ENCODE data around the gene ZNF525.

DNA sequence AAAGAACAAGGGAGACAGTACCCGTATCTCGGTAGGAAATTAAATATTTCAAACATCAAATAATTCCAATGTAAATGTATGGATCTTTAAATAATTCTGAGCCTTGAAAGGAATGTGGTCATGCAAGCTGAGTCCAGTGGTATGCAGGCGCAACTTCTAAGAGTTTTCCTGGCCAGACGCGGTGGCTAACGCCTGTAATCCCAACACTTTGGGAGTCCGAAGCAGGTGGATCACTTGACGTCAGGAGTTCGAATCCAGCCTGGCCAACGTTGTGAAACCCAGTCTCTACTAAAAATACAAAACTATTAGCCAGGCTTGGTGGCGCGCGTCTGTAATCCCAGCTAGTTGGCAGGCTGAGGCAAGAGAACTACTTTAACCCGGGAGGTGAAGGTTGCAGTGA lies 33.0 kb upstream of the ZNF525 start:
- TF ChIP-seq, protein P1, sequence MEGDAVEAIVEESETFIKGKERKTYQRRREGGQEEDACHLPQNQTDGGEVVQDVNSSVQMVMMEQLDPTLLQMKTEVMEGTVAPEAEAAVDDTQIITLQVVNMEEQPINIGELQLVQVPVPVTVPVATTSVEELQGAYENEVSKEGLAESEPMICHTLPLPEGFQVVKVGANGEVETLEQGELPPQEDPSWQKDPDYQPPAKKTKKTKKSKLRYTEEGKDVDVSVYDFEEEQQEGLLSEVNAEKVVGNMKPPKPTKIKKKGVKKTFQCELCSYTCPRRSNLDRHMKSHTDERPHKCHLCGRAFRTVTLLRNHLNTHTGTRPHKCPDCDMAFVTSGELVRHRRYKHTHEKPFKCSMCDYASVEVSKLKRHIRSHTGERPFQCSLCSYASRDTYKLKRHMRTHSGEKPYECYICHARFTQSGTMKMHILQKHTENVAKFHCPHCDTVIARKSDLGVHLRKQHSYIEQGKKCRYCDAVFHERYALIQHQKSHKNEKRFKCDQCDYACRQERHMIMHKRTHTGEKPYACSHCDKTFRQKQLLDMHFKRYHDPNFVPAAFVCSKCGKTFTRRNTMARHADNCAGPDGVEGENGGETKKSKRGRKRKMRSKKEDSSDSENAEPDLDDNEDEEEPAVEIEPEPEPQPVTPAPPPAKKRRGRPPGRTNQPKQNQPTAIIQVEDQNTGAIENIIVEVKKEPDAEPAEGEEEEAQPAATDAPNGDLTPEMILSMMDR (IDR thresholded peaks at IDR 0.05 in 2 of 3, conservative IDR thresholded peaks at IDR 0.05 in 1 of 3; ENCODE audit: borderline replicate concordance in 1 of 3, insufficient read depth in 1 of 3, low read depth in 2 of 3, low read length in 2 of 3): no peak
- TF ChIP-seq POLR2A (IDR thresholded peaks at IDR 0.05; ENCODE audit: borderline replicate concordance, extremely low read depth, insufficient read depth, insufficient read length) (no peak), SP1 (IDR thresholded peaks at IDR 0.05; ENCODE audit: low read depth) (no peak), SRF (IDR thresholded peaks at IDR 0.05; ENCODE audit: low read depth) (no peak), JUND (IDR thresholded peaks at IDR 0.05) (no peak), POLR2AphosphoS5 (IDR thresholded peaks at IDR 0.05; ENCODE audit: low read depth, low read length) (no peak), RAD21 (IDR thresholded peaks at IDR 0.05; ENCODE audit: low read depth) (no peak), TCF7L2 (IDR thresholded peaks at IDR 0.05; ENCODE audit: borderline replicate concordance, extremely low read depth, insufficient read depth, insufficient read length) (no peak), EZH2 (IDR thresholded peaks at IDR 0.05) (no peak), ZFX (IDR thresholded peaks at IDR 0.05) (no peak), ZNF274 (IDR thresholded peaks at IDR 0.05; ENCODE audit: low read depth, low read length) (no peak)
- TF ChIP-seq, protein P2, sequence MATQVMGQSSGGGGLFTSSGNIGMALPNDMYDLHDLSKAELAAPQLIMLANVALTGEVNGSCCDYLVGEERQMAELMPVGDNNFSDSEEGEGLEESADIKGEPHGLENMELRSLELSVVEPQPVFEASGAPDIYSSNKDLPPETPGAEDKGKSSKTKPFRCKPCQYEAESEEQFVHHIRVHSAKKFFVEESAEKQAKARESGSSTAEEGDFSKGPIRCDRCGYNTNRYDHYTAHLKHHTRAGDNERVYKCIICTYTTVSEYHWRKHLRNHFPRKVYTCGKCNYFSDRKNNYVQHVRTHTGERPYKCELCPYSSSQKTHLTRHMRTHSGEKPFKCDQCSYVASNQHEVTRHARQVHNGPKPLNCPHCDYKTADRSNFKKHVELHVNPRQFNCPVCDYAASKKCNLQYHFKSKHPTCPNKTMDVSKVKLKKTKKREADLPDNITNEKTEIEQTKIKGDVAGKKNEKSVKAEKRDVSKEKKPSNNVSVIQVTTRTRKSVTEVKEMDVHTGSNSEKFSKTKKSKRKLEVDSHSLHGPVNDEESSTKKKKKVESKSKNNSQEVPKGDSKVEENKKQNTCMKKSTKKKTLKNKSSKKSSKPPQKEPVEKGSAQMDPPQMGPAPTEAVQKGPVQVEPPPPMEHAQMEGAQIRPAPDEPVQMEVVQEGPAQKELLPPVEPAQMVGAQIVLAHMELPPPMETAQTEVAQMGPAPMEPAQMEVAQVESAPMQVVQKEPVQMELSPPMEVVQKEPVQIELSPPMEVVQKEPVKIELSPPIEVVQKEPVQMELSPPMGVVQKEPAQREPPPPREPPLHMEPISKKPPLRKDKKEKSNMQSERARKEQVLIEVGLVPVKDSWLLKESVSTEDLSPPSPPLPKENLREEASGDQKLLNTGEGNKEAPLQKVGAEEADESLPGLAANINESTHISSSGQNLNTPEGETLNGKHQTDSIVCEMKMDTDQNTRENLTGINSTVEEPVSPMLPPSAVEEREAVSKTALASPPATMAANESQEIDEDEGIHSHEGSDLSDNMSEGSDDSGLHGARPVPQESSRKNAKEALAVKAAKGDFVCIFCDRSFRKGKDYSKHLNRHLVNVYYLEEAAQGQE (IDR thresholded peaks at IDR 0.05; ENCODE audit: low read depth): no peak
- TF ChIP-seq, protein P3, sequence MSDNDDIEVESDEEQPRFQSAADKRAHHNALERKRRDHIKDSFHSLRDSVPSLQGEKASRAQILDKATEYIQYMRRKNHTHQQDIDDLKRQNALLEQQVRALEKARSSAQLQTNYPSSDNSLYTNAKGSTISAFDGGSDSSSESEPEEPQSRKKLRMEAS (IDR thresholded peaks at IDR 0.05): no peak
- TF ChIP-seq, protein P4, sequence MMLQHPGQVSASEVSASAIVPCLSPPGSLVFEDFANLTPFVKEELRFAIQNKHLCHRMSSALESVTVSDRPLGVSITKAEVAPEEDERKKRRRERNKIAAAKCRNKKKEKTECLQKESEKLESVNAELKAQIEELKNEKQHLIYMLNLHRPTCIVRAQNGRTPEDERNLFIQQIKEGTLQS (IDR thresholded peaks at IDR 0.05): no peak

Measured in HCT116 (cell line).